HL-60 (cell line): ENCODE results near the gene PXDN.

ENCODE experiments used
- DNase-seq, 2 experiments: peaks; one replicate each; pipeline ENCODE4 v3.0.0-alpha.2; 2010 to 2020; ENCODE audit warnings: low read depth in 1 of 2, low spot score in 1 of 2
- H3K27ac ChIP-seq: fragments of 250-450 bp; sonication (Bioruptor Pico); replicated peaks from 2 replicates; pipeline ENCODE4 v1.5.1; 2020; ENCODE audit warnings: mild to moderate bottlenecking, moderate library complexity
- H3K27me3 ChIP-seq: fragments of 250-450 bp; sonication (Bioruptor Pico); 2 replicates; pipeline ENCODE4 v1.5.1; 2021; ENCODE audit warnings: mild to moderate bottlenecking, moderate library complexity; ENCODE audit not compliant: insufficient read depth, poor library complexity, severe bottlenecking
- H3K4me3 ChIP-seq: replicated peaks from 2 replicates; pipeline ENCODE4 v1.5.1; 2011; ENCODE audit warnings: mild to moderate bottlenecking, control low read depth, low read length; ENCODE audit not compliant: insufficient read depth
- GABPA ChIP-seq: IDR thresholded peaks from 2 replicates; pipeline ENCODE4 v1.6.1; 2012; ENCODE audit warnings: low read depth
- POLR2AphosphoS5 ChIP-seq: IDR thresholded peaks from 2 replicates; pipeline ENCODE4 v1.6.1; 2012; ENCODE audit warnings: low read depth
- SPI1 ChIP-seq: IDR thresholded peaks from 2 replicates; pipeline ENCODE4 v1.6.1; 2012; ENCODE audit warnings: low read depth, mild to moderate bottlenecking, borderline replicate concordance
- TF ChIP-seq, protein P1 (sequence below): IDR thresholded peaks from 2 replicates; pipeline ENCODE4 v1.6.1; 2012; ENCODE audit warnings: low read depth; ENCODE audit not compliant: insufficient replicate concordance
- TF ChIP-seq, protein P2 (sequence below): IDR thresholded peaks from one replicate; pipeline ENCODE4 v1.5.1; 2011; ENCODE audit warnings: low read length, control low read depth, inconsistent platforms; ENCODE audit not compliant: insufficient read depth

The PXDN gene

DNA sequence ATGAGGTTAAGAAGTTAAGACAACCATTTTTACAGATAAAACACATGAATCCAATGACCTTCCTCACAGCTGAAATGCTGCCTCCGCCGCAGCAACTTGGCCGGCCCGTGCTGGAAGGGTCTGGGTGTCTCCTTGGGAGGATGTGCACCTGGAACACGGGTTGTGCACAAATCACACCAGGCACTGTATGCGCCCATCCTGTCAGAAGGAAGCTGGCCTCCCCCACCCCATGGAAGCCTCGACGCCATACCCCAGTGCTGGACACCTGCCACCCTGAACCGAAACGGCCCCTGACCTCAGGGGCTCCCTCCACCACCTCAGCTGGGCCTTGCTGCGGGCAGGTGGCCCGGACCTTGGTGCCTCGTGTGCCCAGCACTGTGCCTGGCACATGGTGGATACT, 111.8 kb downstream of the PXDN start:
- Histone ChIP-seq H3K4me3 (no peak overlapping the region), H3K27me3 (no peaks in the 10 kb centered on the region), H3K27ac (no peak overlapping the region)
- DNase-seq = no peak
- no peak for TF ChIP-seq GABPA
- TF ChIP-seq POLR2AphosphoS5 = no peak
- no peak for TF ChIP-seq SPI1
- TF ChIP-seq, protein P1, sequence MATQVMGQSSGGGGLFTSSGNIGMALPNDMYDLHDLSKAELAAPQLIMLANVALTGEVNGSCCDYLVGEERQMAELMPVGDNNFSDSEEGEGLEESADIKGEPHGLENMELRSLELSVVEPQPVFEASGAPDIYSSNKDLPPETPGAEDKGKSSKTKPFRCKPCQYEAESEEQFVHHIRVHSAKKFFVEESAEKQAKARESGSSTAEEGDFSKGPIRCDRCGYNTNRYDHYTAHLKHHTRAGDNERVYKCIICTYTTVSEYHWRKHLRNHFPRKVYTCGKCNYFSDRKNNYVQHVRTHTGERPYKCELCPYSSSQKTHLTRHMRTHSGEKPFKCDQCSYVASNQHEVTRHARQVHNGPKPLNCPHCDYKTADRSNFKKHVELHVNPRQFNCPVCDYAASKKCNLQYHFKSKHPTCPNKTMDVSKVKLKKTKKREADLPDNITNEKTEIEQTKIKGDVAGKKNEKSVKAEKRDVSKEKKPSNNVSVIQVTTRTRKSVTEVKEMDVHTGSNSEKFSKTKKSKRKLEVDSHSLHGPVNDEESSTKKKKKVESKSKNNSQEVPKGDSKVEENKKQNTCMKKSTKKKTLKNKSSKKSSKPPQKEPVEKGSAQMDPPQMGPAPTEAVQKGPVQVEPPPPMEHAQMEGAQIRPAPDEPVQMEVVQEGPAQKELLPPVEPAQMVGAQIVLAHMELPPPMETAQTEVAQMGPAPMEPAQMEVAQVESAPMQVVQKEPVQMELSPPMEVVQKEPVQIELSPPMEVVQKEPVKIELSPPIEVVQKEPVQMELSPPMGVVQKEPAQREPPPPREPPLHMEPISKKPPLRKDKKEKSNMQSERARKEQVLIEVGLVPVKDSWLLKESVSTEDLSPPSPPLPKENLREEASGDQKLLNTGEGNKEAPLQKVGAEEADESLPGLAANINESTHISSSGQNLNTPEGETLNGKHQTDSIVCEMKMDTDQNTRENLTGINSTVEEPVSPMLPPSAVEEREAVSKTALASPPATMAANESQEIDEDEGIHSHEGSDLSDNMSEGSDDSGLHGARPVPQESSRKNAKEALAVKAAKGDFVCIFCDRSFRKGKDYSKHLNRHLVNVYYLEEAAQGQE = no peak
- TF ChIP-seq, protein P2, sequence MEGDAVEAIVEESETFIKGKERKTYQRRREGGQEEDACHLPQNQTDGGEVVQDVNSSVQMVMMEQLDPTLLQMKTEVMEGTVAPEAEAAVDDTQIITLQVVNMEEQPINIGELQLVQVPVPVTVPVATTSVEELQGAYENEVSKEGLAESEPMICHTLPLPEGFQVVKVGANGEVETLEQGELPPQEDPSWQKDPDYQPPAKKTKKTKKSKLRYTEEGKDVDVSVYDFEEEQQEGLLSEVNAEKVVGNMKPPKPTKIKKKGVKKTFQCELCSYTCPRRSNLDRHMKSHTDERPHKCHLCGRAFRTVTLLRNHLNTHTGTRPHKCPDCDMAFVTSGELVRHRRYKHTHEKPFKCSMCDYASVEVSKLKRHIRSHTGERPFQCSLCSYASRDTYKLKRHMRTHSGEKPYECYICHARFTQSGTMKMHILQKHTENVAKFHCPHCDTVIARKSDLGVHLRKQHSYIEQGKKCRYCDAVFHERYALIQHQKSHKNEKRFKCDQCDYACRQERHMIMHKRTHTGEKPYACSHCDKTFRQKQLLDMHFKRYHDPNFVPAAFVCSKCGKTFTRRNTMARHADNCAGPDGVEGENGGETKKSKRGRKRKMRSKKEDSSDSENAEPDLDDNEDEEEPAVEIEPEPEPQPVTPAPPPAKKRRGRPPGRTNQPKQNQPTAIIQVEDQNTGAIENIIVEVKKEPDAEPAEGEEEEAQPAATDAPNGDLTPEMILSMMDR = no peak

DNA sequence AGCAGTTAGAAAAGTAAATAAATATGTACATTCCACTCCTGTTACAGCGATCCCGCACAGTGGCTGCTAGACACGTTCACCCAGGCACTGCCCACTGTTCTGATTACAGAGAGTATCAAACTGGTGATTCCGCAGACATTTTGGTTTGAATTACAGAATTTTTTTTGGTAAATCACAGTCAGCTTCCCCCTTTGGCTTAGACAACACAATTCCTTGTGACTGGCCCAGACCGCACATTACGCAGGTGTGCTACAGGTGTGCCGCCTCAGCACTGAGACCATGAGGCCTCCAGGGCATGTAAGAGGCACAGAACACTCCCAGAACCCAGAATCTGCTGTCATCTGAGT, 112.3 kb downstream of the PXDN start:
- Histone ChIP-seq H3K27me3 (no peaks in the 10 kb centered on the region), H3K4me3 (no peak overlapping the region), H3K27ac (no peak overlapping the region)
- DNase-seq = no peak
- TF ChIP-seq, protein P1 = no peak
- TF ChIP-seq SPI1 (no peak), GABPA (no peak), POLR2AphosphoS5 (no peak)
- TF ChIP-seq, protein P2 = no peak

DNA sequence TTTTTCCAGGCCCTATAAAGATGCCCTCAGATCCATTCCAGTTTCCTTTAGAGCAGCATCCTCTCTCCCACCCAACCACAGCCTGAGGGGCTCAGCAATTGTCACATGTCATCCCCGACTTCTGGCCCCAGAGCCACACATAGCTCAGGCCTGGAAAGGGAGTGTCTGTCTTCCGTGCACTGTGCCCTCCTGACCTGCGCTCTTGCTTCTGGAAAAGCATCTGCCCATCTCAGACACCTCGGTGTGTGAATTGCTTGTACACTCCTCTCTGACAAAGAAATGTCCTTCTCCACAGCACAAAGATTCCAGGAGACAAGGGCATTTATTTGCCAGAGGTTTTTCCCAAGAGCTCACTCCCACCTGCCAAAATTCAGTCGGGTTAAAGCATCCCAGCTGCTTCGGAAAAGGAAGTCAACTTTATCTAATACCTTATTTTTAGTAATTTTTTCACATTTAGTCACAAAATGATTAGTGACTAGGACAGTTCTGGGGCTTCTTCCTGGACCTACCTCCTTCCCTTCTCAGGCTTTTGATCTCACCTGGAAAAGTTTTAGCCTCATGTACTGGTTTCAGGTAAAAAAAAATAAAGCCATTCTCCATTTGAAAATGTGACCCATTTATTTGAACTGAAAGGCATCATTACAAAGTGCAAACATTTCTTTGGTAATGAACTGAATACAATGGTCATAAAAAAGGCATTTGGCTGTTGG, 112.9 kb downstream of the PXDN start:
- no peak for DNase-seq
- Histone ChIP-seq H3K4me3 (no peak overlapping the region), H3K27me3 (no peaks in the 10 kb centered on the region), H3K27ac (no peak overlapping the region)
- no peak for TF ChIP-seq GABPA
- TF ChIP-seq SPI1 = no peak
- no peak for TF ChIP-seq POLR2AphosphoS5
- TF ChIP-seq, protein P1 = no peak
- TF ChIP-seq, protein P2 = no peak
